Neural cell (in vitro differentiated cells): ENCODE data around the gene NDST3. TPM values are rescaled to one million over a fixed set of nuclear protein-coding genes. Genes with fewer than 3 reads are reported as not detected.

Source experiments
- H2AFZ ChIP-seq: fragments of 200-600, 300-800 bp; sonication (generic), shearing (Covaris generic); 2 replicates; pipeline ENCODE4 v1.6.0; 2014; ENCODE audit warnings: low read depth, mild to moderate bottlenecking, antibody characterized with exemption, low read length, moderate library complexity
- H3F3A ChIP-seq: fragments of 200-600 bp; shearing (Covaris generic); 2 replicates; pipeline ENCODE4 v1.6.1; 2016; ENCODE audit warnings: mild to moderate bottlenecking, moderate library complexity, mixed read lengths, antibody characterized with exemption, low read length; ENCODE audit not compliant: insufficient read depth, poor library complexity, severe bottlenecking
- H3K27ac ChIP-seq: fragments of 200-600, 300-800 bp; sonication (generic), shearing (Covaris generic); 2 replicates; pipeline ENCODE4 v1.5.1; 2014; ENCODE audit warnings: mild to moderate bottlenecking, low read length, moderate library complexity
- H3K27me3 ChIP-seq: fragments of 300-800, 200-600 bp; sonication (generic), shearing (Covaris generic); 2 replicates; pipeline ENCODE4 v1.6.0; 2014; ENCODE audit warnings: mild to moderate bottlenecking, low read depth, low read length, moderate library complexity; ENCODE audit not compliant: insufficient read depth
- H3K36me3 ChIP-seq: fragments of 300-800, 200-600 bp; sonication (generic), shearing (Covaris generic); 2 replicates; pipeline ENCODE4 v1.5.1; 2014; ENCODE audit warnings: mild to moderate bottlenecking, antibody characterized with exemption, low read length, moderate library complexity; ENCODE audit not compliant: insufficient read depth
- H3K4me2 ChIP-seq: fragments of 300-800, 200-600 bp; sonication (generic), shearing (Covaris generic); 2 replicates; pipeline ENCODE4 v1.6.0; 2014; ENCODE audit warnings: mild to moderate bottlenecking, low read length
- H3K4me3 ChIP-seq: fragments of 300-800, 200-600 bp; sonication (generic), shearing (Covaris generic); 2 replicates; pipeline ENCODE4 v1.5.1; 2014; ENCODE audit warnings: mild to moderate bottlenecking, low read length, moderate library complexity
- H3K79me2 ChIP-seq: fragments of 200-600 bp; shearing (Covaris generic); replicated peaks from 2 replicates; pipeline ENCODE4 v1.6.0; 2014; ENCODE audit warnings: mild to moderate bottlenecking, low read length, moderate library complexity; ENCODE audit not compliant: insufficient read depth
- H3K9ac ChIP-seq: fragments of 300-800, 200-600 bp; sonication (generic), shearing (Covaris generic); 2 replicates; pipeline ENCODE4 v1.6.1; 2016; ENCODE audit warnings: mild to moderate bottlenecking, low read length, mixed read lengths
- H3K9me2 ChIP-seq: fragments of 200-600 bp; shearing (Covaris generic); 2 replicates; pipeline ENCODE4 v1.6.1; 2016; ENCODE audit warnings: mild to moderate bottlenecking, low read length, mixed read lengths; ENCODE audit not compliant: insufficient read depth
- H3K9me3 ChIP-seq: fragments of 200-600, 300-800 bp; sonication (generic), shearing (Covaris generic); 2 replicates; pipeline ENCODE4 v1.6.1; 2016; ENCODE audit warnings: mild to moderate bottlenecking, mixed run types, low read length, moderate library complexity, mixed read lengths
- H4K20me1 ChIP-seq: fragments of 200-600 bp; shearing (Covaris generic); 2 replicates; pipeline ENCODE4 v1.6.1; 2016; ENCODE audit warnings: mild to moderate bottlenecking, mixed run types; ENCODE audit not compliant: insufficient read depth
- EP300 ChIP-seq: fragments of 450-650 bp; conservative IDR thresholded peaks from 2 replicates; pipeline ENCODE4 v1.6.1; 2014; ENCODE audit warnings: antibody characterized with exemption, mild to moderate bottlenecking, moderate library complexity; ENCODE audit not compliant: poor library complexity, severe bottlenecking
- EZH2 ChIP-seq: fragments of 200-600, 300-800 bp; shearing (Covaris generic), sonication (generic); IDR thresholded peaks from 2 replicates; pipeline ENCODE4 v1.6.1; 2014; ENCODE audit warnings: antibody characterized with exemption, low read length, borderline replicate concordance, mild to moderate bottlenecking; ENCODE audit not compliant: insufficient read depth, poor library complexity, severe bottlenecking
- MXI1 ChIP-seq: fragments of 450-650 bp; conservative IDR thresholded peaks from 2 replicates; pipeline ENCODE4 v1.6.1; 2014; ENCODE audit warnings: antibody characterized with exemption, mild to moderate bottlenecking; ENCODE audit not compliant: poor library complexity, severe bottlenecking
- POLR2AphosphoS5 ChIP-seq: IDR thresholded peaks from 2 replicates; pipeline ENCODE4 v1.6.1; 2012
- RAD21 ChIP-seq: fragments of 450-650 bp; conservative IDR thresholded peaks from 2 replicates; pipeline ENCODE4 v1.6.1; 2014; ENCODE audit warnings: antibody characterized with exemption, mild to moderate bottlenecking, moderate library complexity
- SMC3 ChIP-seq: fragments of 450-650 bp; conservative IDR thresholded peaks from 2 replicates; pipeline ENCODE4 v1.6.1; 2014; ENCODE audit warnings: antibody characterized with exemption, mild to moderate bottlenecking, moderate library complexity; ENCODE audit not compliant: poor library complexity
- TAF1 ChIP-seq: IDR thresholded peaks from 2 replicates; pipeline ENCODE4 v1.6.1; 2012; ENCODE audit warnings: low read depth
- polyA plus RNA-seq: library from polyadenylated mRNA; depleted of rRNA; stranded (reverse); fragments of >200 nt; gene quantifications from 2 replicates; pipeline ENCODE4 v1.2.3, GENCODE V29; 2014
- TF ChIP-seq, protein P1 (sequence below): fragments of 450-650 bp; IDR thresholded peaks from 2 replicates; pipeline ENCODE4 v1.5.1; 2014; ENCODE audit warnings: antibody characterized with exemption, mild to moderate bottlenecking, moderate library complexity; ENCODE audit not compliant: poor library complexity, severe bottlenecking
- TF ChIP-seq, protein P2 (sequence below): IDR thresholded peaks from 2 replicates; pipeline ENCODE4 v1.6.1; 2012; ENCODE audit warnings: borderline replicate concordance

Gene NDST3
- polyA plus RNA-seq, 1 donor from 2014 or later: 4.0 TPM

DNA sequence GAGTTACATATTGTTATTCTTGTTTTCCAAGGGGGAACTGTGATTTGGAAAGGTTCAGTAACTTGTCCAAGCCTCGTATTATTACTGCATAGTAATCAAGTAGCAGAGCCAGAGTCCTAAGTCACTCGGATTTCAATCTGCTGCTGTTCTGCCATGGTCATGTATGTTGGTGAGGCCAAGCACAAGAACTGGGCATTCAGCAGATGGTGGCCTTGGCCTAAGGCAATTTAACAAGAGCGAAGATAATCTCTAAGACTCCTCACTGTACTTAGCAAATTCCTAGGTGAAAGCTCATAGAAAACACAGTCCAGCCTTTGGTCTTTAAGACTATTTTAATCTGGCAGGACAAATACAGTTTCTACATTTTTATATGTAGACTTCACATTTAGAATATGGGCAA lies 64.8 kb downstream of the NDST3 start:
- Histone ChIP-seq H4K20me1 (no peaks in the 10 kb centered on the region), H3F3A (peaks cover 4% of the 10 kb centered on the region), H2AFZ (no peak overlapping the region), H3K79me2 (no peaks in the 10 kb centered on the region), H3K4me3 (no peak overlapping the region), H3K4me2 (no peak overlapping the region), H3K27ac (no peak overlapping the region), H3K9me2 (no peaks in the 10 kb centered on the region), H3K9me3 (no peaks in the 10 kb centered on the region), H3K9ac (no peak overlapping the region), H3K36me3 (no peaks in the 10 kb centered on the region), H3K27me3 (no peaks in the 10 kb centered on the region)
- TF ChIP-seq EP300 (no peak), EZH2 (no peak), POLR2AphosphoS5 (no peak), RAD21 (no peak), TAF1 (no peak), MXI1 (no peak), SMC3 (no peak)
- TF ChIP-seq, protein P1, sequence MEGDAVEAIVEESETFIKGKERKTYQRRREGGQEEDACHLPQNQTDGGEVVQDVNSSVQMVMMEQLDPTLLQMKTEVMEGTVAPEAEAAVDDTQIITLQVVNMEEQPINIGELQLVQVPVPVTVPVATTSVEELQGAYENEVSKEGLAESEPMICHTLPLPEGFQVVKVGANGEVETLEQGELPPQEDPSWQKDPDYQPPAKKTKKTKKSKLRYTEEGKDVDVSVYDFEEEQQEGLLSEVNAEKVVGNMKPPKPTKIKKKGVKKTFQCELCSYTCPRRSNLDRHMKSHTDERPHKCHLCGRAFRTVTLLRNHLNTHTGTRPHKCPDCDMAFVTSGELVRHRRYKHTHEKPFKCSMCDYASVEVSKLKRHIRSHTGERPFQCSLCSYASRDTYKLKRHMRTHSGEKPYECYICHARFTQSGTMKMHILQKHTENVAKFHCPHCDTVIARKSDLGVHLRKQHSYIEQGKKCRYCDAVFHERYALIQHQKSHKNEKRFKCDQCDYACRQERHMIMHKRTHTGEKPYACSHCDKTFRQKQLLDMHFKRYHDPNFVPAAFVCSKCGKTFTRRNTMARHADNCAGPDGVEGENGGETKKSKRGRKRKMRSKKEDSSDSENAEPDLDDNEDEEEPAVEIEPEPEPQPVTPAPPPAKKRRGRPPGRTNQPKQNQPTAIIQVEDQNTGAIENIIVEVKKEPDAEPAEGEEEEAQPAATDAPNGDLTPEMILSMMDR: no peak
- TF ChIP-seq, protein P2, sequence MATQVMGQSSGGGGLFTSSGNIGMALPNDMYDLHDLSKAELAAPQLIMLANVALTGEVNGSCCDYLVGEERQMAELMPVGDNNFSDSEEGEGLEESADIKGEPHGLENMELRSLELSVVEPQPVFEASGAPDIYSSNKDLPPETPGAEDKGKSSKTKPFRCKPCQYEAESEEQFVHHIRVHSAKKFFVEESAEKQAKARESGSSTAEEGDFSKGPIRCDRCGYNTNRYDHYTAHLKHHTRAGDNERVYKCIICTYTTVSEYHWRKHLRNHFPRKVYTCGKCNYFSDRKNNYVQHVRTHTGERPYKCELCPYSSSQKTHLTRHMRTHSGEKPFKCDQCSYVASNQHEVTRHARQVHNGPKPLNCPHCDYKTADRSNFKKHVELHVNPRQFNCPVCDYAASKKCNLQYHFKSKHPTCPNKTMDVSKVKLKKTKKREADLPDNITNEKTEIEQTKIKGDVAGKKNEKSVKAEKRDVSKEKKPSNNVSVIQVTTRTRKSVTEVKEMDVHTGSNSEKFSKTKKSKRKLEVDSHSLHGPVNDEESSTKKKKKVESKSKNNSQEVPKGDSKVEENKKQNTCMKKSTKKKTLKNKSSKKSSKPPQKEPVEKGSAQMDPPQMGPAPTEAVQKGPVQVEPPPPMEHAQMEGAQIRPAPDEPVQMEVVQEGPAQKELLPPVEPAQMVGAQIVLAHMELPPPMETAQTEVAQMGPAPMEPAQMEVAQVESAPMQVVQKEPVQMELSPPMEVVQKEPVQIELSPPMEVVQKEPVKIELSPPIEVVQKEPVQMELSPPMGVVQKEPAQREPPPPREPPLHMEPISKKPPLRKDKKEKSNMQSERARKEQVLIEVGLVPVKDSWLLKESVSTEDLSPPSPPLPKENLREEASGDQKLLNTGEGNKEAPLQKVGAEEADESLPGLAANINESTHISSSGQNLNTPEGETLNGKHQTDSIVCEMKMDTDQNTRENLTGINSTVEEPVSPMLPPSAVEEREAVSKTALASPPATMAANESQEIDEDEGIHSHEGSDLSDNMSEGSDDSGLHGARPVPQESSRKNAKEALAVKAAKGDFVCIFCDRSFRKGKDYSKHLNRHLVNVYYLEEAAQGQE: no peak

DNA sequence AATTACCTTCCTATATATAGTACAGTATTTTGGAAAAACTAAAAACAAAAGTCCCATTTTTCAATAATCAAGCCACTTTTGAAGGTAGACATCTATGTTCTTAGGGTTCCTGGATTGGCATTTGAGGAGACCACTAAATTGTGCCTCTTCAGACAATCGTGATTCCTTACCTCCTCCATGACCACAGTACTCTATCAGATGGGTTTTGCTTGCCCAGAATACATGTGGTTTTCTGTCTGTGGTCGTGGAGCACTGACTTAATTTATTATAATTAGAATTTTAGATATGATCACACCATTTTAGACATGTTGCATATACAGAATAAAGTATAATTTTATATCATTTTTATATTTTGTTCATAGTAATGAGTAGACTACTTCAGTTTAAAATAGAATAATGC lies 67.9 kb downstream of the NDST3 start:
- H3K36me3 ChIP-seq: no peaks in the 10 kb centered on the region
- no peak overlapping the region for H3K27ac ChIP-seq
- H2AFZ ChIP-seq: no peak overlapping the region
- no peaks in the 10 kb centered on the region for H3K79me2 ChIP-seq
- no peak overlapping the region for H3K4me2 ChIP-seq
- H3K27me3 ChIP-seq: no peaks in the 10 kb centered on the region
- no peaks in the 10 kb centered on the region for H3K9me2 ChIP-seq
- H3K4me3 ChIP-seq: no peak overlapping the region
- H4K20me1 ChIP-seq: no peaks in the 10 kb centered on the region
- H3K9ac ChIP-seq: no peak overlapping the region
- TF ChIP-seq, protein P1: no peak
- no peak for TF ChIP-seq EP300
- H3K9me3 ChIP-seq: no peaks in the 10 kb centered on the region
- peaks cover 4% of the 10 kb centered on the region for H3F3A ChIP-seq
